Measurements from ENCODE around the gene ZNF354C. TPM values are rescaled to one million over a fixed set of nuclear protein-coding genes. Genes with fewer than 3 reads are reported as not detected.

Gene ZNF354C
- total and polyA plus RNA-seq, 10 of the 15 experiments (the other 5 are each of a cell fraction or from before 2014, with no cell fraction given): 0.01 to 0.03 (median 0.02) TPM; not detected in 7

Other genes with a start within 250 kb of the ZNF354C start
- 4.5 and 4.9 TPM in 2 replicates for gene ZNF354B, start 200.4 kb upstream of the ZNF354C start, total RNA-seq (2014; rRNA removed)
- gene ZNF354B, start 200.4 kb upstream of the ZNF354C start, total RNA-seq (2014; rRNA removed; fragmentation: Illumina TruSeq; extraction: Trizol): 5.2 and 5.6 TPM in 2 replicates
- 5.9 and 7.6 TPM in 2 replicates for gene ZNF354B, start 200.4 kb upstream of the ZNF354C start, total RNA-seq (2021)
- gene ZNF354B, start 200.4 kb upstream of the ZNF354C start, polyA plus RNA-seq (2011; rRNA removed): 11.1 and 17.7 TPM in 2 replicates
- gene ZNF354B, start 200.4 kb upstream of the ZNF354C start, polyA plus RNA-seq (2014; fragmentation: Illumina TruSeq; extraction: Trizol): 6.2 and 9.1 TPM in 2 replicates
- gene ZNF354B, start 200.4 kb upstream of the ZNF354C start, polyA plus RNA-seq (2014; fragmentation: Nextera tagmentation; extraction: Ambion mirVana): 1 to 10 TPM in 1 of 2 experiments, under 1 TPM in 1; 0.64 to 1.2 TPM
- gene ZNF354B, start 200.4 kb upstream of the ZNF354C start, polyA plus RNA-seq (2014; rRNA removed): 5.8 and 6.8 TPM in 2 replicates
- 1 to 10 TPM; 2.0 TPM for gene ZNF354B, start 200.4 kb upstream of the ZNF354C start, polyA plus RNA-seq (2016; fragmentation: Nextera tagmentation; extraction: Ambion mirVana)
- not detected in 2 replicates for gene ZFP2, start 164.5 kb upstream of the ZNF354C start, total RNA-seq (2014; rRNA removed)
- gene ZFP2, start 164.5 kb upstream of the ZNF354C start, total RNA-seq (2014; rRNA removed; fragmentation: Illumina TruSeq; extraction: Trizol): not detected in 2 replicates
- not detected in 2 replicates for gene ZFP2, start 164.5 kb upstream of the ZNF354C start, total RNA-seq (2021)
- 0.08 and 0.30 TPM in 2 replicates for gene ZFP2, start 164.5 kb upstream of the ZNF354C start, polyA plus RNA-seq (2011; rRNA removed)
- not detected in 2 replicates for gene ZFP2, start 164.5 kb upstream of the ZNF354C start, polyA plus RNA-seq (2014; fragmentation: Illumina TruSeq; extraction: Trizol)
- under 1 TPM in 1 of 2 experiments, not detected in 1; 0.10 TPM for gene ZFP2, start 164.5 kb upstream of the ZNF354C start, polyA plus RNA-seq (2014; fragmentation: Nextera tagmentation; extraction: Ambion mirVana)
- not detected in 2 replicates for gene ZFP2, start 164.5 kb upstream of the ZNF354C start, polyA plus RNA-seq (2014; rRNA removed)
- gene ZFP2, start 164.5 kb upstream of the ZNF354C start, polyA plus RNA-seq (2016; fragmentation: Nextera tagmentation; extraction: Ambion mirVana): under 1 TPM in 1 of 2 experiments, not detected in 1; 0.26 TPM
- not detected in 2 replicates for gene ZNF454, start 119.2 kb upstream of the ZNF354C start, total RNA-seq (2014; rRNA removed)
- not detected in 2 replicates for gene ZNF454, start 119.2 kb upstream of the ZNF354C start, total RNA-seq (2014; rRNA removed; fragmentation: Illumina TruSeq; extraction: Trizol)
- not detected in 2 replicates for gene ZNF454, start 119.2 kb upstream of the ZNF354C start, total RNA-seq (2021)
- gene ZNF454, start 119.2 kb upstream of the ZNF354C start, polyA plus RNA-seq (2011; rRNA removed): not detected in 2 replicates
- gene ZNF454, start 119.2 kb upstream of the ZNF354C start, polyA plus RNA-seq (2014; fragmentation: Illumina TruSeq; extraction: Trizol): not detected in 2 replicates
- not detected for gene ZNF454, start 119.2 kb upstream of the ZNF354C start, polyA plus RNA-seq (2014; fragmentation: Nextera tagmentation; extraction: Ambion mirVana)
- gene ZNF454, start 119.2 kb upstream of the ZNF354C start, polyA plus RNA-seq (2014; rRNA removed): not detected in 2 replicates
- gene ZNF454, start 119.2 kb upstream of the ZNF354C start, polyA plus RNA-seq (2016; fragmentation: Nextera tagmentation; extraction: Ambion mirVana): not detected
- gene GRM6, start 65.1 kb upstream of the ZNF354C start, total RNA-seq (2014; rRNA removed): not detected in 2 replicates
- not detected in 2 replicates for gene GRM6, start 65.1 kb upstream of the ZNF354C start, total RNA-seq (2014; rRNA removed; fragmentation: Illumina TruSeq; extraction: Trizol)
- gene GRM6, start 65.1 kb upstream of the ZNF354C start, total RNA-seq (2021): not detected in 2 replicates
- gene GRM6, start 65.1 kb upstream of the ZNF354C start, polyA plus RNA-seq (2011; rRNA removed): not detected in 2 replicates
- gene GRM6, start 65.1 kb upstream of the ZNF354C start, polyA plus RNA-seq (2014; fragmentation: Illumina TruSeq; extraction: Trizol): not detected in 2 replicates
- gene GRM6, start 65.1 kb upstream of the ZNF354C start, polyA plus RNA-seq (2014; fragmentation: Nextera tagmentation; extraction: Ambion mirVana): not detected
- not detected in 2 replicates for gene GRM6, start 65.1 kb upstream of the ZNF354C start, polyA plus RNA-seq (2014; rRNA removed)
- gene GRM6, start 65.1 kb upstream of the ZNF354C start, polyA plus RNA-seq (2016; fragmentation: Nextera tagmentation; extraction: Ambion mirVana): not detected
- not detected in 2 replicates for gene ZNF879, start 36.6 kb upstream of the ZNF354C start, total RNA-seq (2014; rRNA removed)
- not detected in 2 replicates for gene ZNF879, start 36.6 kb upstream of the ZNF354C start, total RNA-seq (2014; rRNA removed; fragmentation: Illumina TruSeq; extraction: Trizol)
- gene ZNF879, start 36.6 kb upstream of the ZNF354C start, total RNA-seq (2021): not detected in 2 replicates
- 0.03 TPM in 1 of 2 replicates, not detected in the other for gene ZNF879, start 36.6 kb upstream of the ZNF354C start, polyA plus RNA-seq (2011; rRNA removed)
- gene ZNF879, start 36.6 kb upstream of the ZNF354C start, polyA plus RNA-seq (2014; fragmentation: Illumina TruSeq; extraction: Trizol): not detected in 2 replicates
- not detected for gene ZNF879, start 36.6 kb upstream of the ZNF354C start, polyA plus RNA-seq (2014; fragmentation: Nextera tagmentation; extraction: Ambion mirVana)
- gene ZNF879, start 36.6 kb upstream of the ZNF354C start, polyA plus RNA-seq (2014; rRNA removed): not detected in 2 replicates
- not detected for gene ZNF879, start 36.6 kb upstream of the ZNF354C start, polyA plus RNA-seq (2016; fragmentation: Nextera tagmentation; extraction: Ambion mirVana)